ENCODE results near the gene HYAL3. TPM values are rescaled to one million over a fixed set of nuclear protein-coding genes. Genes with fewer than 3 reads are reported as not detected.

HYAL3 gene, protein sequence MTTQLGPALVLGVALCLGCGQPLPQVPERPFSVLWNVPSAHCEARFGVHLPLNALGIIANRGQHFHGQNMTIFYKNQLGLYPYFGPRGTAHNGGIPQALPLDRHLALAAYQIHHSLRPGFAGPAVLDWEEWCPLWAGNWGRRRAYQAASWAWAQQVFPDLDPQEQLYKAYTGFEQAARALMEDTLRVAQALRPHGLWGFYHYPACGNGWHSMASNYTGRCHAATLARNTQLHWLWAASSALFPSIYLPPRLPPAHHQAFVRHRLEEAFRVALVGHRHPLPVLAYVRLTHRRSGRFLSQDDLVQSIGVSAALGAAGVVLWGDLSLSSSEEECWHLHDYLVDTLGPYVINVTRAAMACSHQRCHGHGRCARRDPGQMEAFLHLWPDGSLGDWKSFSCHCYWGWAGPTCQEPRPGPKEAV
- 3.3 and 3.7 TPM in 2 replicates for total RNA-seq

DNA sequence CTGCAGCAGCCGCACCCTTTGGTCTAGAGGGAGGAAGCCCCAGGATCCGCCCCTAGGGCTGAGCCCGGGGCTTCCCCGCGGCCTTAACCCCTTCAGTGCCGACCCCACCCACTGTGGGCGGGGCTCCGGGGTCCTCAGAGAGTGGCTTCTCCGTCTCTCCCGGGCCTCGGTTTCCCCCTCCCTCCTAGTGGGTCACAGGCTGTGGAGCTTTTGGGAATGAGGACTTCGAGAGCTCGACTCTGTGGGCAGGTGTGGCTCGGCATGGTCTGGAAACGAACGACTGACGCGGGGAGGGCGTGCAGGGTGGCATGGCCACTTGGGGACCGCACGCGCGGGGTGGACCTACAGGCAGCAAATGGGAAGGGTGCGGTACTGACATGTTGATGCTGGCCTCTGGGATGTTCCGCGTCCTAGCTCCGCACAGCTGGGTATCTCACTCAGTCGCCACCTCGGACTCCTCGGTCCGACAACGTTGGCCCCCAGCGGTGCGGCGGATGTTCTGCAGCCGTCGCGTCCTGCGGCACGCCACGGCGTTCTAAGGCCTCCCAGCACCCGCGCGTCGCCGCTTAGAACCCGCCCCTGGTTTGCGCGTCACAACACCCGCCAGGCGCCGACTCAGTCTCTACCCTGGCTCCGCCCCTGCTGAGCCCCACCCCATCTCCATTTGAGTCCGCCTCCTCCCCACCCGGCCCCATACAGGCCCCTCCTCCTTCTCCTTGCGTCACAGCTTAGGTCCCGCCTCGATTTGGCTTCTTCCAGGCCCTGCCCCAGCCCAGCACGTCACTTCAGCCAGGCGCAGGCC is at the start of gene HYAL3, which contains the start of gene NAA80:
HYAL3 (minus strand) TSS at position 570 of the 802 bp plus-strand sequence. CDS start 3,803 bp downstream, outside the sequence.
NAA80 (minus strand) TSS at position 570 of the 802 bp plus-strand sequence. CDS start 1,942 bp downstream, outside the sequence.

DNA sequence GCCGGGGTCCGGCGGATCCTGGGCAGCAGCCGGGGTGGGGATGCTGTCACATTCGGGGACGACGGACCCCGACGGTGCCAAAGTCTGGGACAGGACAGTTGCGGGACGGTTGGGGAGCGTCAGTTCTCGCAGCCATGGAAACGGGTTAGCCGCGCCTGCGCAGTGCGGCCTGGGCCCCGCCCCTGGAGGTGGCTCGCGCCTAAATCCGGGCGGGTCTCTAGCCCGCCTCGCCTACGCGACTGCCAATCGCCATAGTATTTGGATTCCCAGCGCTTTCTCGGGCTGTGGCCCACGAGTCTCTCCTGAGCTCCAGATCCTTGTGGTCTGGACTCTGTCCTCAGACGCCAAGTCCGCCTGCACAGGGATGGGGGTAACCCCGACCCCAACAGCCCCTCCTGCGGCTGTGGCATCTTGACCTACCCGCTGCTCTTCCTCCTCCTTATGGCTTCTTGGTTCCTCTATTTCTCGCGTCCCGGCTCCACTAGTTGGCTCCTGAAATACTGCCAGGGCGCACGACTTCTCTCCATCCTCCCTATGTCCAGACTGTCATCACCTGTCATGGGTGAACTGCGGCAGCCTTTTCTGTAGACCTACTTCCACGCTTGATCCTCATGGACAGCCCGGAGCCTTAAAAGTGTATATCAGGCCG is 46.5 kb upstream of the HYAL3 start, which contains the start of gene ZMYND10:
ZMYND10 (minus strand) TSS at position 147 of the 649 bp plus-strand sequence. CDS start 153 bp downstream, outside the sequence.

DNA sequence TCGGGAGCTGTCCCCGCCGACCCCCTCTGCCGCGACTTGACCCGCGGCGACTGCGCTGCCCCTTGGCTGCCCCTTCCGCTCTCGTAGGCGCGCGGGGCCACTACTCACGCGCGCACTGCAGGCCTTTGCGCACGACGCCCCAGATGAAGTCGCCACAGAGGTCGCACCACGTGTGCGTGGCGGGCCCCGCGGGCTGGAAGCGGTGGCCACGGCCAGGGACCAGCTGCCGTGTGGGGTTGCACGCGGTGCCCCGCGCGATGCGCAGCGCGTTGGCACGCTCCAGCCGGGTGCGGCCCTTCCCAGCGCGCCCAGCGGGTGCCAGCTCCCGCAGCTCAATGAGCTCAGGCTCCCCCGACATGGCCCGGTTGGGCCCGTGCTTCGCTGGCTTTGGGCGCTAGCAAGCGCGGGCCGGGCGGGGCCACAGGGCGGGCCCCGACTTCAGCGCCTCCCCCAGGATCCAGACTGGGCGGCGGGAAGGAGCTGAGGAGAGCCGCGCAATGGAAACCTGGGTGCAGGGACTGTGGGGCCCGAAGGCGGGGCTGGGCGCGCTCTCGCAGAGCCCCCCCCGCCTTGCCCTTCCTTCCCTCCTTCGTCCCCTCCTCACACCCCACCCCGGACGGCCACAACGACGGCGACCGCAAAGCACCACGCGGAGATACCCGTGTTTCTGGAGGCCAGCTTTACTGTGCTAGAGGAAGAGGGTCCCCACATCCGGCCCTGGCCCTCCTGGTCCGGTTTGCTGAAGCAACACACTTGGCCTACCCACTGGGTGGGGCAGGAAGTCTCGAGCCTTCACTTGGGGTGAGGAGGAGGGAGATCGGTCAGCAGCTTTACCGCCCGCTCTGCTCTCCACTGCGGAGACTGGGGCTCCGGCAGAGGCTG is 41.5 kb upstream of the HYAL3 start, which contains the start of gene RASSF1:
RASSF1 (minus strand) TSS at position 389 of the 882 bp plus-strand sequence; CDS start at position 358, 31 bp downstream.

DNA sequence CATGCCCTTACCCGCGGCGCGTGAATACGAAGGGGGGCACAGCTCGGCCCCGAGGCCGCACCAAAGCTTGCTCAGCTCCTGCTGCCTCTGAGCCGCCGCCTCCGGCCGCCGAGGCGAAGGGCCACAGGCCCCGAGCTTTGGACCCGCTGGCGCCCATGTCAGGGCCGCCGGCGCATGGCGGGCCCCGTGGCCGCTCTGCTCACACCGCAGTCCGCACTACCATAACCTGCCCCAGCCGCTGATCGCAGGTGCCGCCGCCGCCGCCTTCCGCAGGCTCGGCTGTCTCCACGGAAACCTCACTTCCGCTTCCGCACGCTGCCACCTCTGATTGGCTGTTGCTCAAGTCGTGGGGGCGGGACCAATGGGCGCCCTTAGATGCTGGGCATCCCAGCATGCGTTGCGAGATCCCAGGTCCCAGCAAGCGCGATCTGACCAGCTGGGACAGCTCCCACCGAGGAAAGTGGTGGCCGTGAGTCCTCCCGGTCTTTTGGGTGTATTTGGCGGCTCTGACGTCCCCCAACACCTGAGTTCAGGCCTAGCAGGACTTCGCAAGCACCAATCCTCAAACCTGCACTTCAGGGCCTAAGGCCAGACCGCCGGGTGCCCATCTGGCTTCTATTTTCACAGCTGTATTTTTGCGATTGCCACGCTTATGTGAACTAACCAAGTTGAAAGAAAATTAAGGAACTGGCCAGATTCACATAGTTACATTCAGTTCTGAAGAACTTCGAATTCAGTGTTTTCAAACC is 28.9 kb upstream of the HYAL3 start, which contains the start of gene TUSC2:
TUSC2 (minus strand) TSS at position 281 of the 749 bp plus-strand sequence; CDS start at position 157, 124 bp downstream.

DNA sequence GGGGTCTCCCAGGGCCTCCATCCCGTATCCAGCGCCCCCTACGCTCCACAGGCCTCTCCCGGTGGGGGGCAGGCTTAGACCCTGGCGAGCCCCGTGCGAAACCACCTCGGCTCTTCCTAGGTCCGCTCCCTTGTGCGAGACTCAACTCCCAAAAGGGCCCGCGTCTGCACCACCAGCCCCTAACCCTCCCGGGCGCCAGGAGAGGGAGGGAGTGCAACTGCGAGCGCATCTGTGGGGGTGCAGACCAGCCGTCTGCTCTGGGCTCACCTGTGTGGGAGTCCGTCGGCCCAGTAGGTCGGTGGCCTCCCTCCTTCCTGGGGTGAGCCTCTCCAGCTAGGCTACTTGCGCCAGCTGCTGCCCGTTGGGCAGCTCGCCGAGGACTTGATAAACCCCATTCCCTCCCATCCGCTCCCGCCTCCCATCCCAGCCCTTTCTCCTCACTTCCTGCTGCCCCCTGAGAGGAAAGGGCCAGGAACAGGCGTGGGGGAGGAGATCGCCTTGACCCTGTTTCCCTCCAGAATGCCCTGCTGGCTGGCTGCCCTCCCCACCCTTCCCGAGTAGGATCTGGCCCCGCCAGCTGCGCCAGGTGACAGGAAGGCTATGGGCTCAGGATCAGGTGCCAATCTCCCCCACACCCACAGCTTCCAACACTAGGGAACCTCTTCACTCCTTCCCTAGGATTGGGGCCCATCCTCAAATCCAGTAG is 23.3 kb upstream of the HYAL3 start, which contains the start of gene HYAL2:
HYAL2 (minus strand) TSS at position 360 of the 706 bp plus-strand sequence. CDS start 2,256 bp downstream, outside the sequence.

DNA sequence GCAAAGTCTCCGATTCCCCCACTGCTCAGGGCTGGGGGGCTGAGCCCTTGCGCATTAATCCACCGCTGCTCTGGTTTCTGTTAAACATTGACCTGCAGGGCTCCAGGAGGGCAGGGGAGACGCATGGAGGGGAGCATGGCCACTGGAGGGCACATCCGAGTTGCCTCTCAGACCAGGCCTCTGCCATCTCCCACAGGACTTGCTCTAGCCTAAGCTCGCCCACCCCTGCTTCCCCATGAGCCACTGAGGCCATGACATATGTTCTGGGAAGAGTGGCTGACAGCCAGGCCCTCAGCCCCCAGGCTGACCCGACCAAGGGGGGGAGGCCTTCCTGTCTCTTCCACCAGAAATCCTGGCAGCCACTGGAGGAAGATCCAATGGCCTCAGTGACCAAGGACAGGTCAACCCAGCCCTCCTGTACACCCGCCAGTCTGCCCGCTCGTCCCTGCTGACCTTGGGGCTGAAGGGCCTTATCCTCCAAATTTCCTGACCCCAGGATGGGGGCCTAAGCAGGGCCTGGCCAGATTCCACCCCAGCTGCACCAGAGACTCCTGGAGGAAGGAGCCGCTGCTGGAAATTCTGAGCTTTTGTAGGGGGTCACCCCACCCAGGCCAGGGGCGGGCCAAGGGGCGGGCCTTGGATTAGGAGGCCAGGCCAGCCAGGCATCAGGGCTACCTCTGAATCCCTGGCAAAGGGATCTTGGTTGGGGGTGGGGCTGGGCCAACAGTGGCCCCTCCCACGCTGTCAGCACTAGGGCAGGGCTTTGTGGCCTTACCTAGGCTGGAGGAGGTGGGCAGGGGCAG is 4.0 kb upstream of the HYAL3 start, which contains the start of gene HYAL1:
HYAL1 (minus strand) TSS at position 562 of the 803 bp plus-strand sequence. CDS start 618 bp downstream, outside the sequence.

DNA sequence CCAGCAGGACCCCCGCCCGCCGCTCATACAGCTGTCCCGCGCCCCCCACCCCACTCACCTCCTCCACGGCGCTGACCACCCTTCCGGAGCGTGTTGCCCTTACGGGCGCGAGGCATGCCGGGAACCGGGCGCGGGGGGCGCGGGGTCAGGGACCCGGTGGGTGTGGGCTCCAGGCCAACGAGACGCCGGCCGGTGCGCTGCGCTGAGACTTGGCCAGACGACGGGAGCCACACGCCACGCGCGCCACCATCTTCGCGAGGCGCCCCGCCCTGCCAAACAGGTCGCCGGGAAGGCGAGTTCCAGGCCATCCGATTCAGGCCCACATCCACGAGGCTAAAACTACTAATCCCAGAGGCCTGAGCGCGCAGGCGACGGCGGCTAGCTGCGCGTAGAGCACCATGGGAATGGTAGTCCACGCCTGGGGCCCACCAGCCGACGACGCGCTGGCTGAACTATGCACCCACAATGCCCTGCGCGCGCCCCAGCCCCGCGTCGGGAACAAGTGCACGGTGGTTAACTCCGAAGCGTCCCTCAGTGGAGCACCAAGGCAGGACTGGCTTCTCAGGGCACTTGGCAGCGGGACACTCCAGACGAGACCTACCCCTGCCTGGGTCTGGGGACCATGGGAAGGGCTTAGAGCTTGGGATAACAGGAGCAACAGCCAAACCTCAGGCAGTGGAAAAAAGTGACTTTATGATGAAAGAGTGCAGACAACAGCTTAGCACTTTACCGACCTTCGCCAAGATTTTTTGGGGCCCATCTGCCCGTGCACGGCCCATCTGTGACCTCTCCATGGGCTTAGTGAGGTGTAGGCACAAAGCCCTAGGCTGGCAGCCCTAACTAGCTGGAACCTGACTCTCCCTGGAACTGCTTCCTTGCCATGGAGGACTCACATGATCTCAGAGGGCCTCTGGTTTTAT is 6.8 kb downstream of the HYAL3 start, which contains the start of gene IFRD2:
IFRD2 (minus strand) TSS at position 271 of the 920 bp plus-strand sequence; CDS start at position 116, 155 bp downstream.

DNA sequence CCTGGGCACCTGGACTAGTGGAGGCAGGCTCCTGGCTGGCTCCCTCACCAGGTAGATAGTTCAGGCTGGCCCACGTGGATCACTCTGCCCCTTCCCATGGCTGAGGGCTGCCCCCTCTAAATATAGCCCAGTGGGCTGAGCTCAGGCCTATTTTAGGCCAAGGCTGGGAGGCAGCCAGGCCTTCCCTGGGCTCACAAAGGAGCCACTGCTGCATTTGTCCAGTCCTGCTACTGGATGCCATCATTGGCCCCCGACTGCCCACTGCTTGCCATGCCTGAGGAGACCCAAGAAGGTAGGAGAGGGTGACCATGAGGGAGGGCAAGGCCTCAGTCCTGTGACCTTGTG is 20.4 kb downstream of the HYAL3 start, which contains the start of gene LSMEM2:
LSMEM2 (plus strand) TSS at position 208 of the 345 bp plus-strand sequence; CDS start at position 235, 27 bp downstream.

DNA sequence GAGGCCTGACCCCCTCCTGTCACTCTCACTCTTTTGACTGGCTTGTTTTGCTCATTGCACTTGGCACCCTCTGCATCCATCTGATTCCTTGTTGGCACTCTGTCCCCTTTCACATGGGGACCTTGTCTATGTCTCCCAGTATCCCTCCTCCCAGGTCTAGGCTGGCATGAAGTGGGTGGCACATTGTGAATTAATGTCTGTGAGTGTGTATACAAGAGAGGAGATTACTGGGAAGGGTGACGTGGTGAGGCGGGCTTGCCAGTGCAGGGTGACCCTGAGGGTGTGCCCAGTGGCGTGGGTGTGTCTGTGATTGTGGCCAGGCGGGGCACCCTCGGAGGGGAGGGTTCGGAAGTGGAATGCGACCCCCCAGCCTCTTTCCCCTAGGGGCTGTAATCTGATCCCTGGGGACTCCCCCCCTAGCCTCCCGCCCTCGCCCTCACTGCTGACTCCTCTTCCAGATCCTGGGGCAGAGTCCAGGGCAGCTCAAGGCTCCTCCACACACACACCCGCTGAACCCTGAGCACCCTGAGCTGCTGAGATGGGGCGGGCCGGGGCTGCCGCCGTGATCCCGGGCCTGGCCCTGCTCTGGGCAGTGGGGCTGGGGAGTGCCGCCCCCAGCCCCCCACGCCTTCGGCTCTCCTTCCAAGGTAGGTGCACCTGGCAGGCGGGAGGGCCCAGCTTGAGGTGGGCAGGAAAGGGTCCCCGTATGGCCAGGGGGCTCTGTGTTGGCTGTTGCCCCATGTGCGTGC is 30.3 kb downstream of the HYAL3 start, which contains the start of gene SEMA3B:
SEMA3B (plus strand) TSS at position 445 of the 749 bp plus-strand sequence; CDS start at position 539, 94 bp downstream.

Other genes starting within 250 kb of the HYAL3 start
- 194 and 241 TPM in 2 replicates for gene RBM5, start 210.5 kb downstream of the HYAL3 start, total RNA-seq
- gene SEMA3F, start 144.1 kb downstream of the HYAL3 start, total RNA-seq, result 8.7 and 19.8 TPM in 2 replicates
- gene GNAT1, start 107.8 kb downstream of the HYAL3 start, total RNA-seq, result not detected in 2 replicates
- gene SLC38A3, start 94.1 kb downstream of the HYAL3 start, total RNA-seq, result not detected in 2 replicates
- 385 and 428 TPM in 2 replicates for gene GNAI2, start 63.2 kb downstream of the HYAL3 start, total RNA-seq
- 11.1 and 12.4 TPM in 2 replicates for gene SEMA3B, start 30.3 kb downstream of the HYAL3 start, total RNA-seq
- gene LSMEM2, start 20.3 kb downstream of the HYAL3 start, total RNA-seq, result 0.06 TPM in 1 of 2 replicates, not detected in the other
- gene IFRD2, start 7.0 kb downstream of the HYAL3 start, total RNA-seq, result 35.7 and 62.5 TPM in 2 replicates
- 2.7 and 2.8 TPM in 2 replicates for gene NAA80, start within 50 bp of the HYAL3 start, total RNA-seq
- gene HYAL1, start 4.2 kb upstream of the HYAL3 start, total RNA-seq, result 1.2 and 2.6 TPM in 2 replicates
- gene HYAL2, start 23.3 kb upstream of the HYAL3 start, total RNA-seq, result 64.2 and 104 TPM in 2 replicates
- 14.7 and 17.4 TPM in 2 replicates for gene TUSC2, start 28.8 kb upstream of the HYAL3 start, total RNA-seq
- 30.3 and 41.4 TPM in 2 replicates for gene RASSF1, start 41.4 kb upstream of the HYAL3 start, total RNA-seq
- 1.9 and 2.8 TPM in 2 replicates for gene ZMYND10, start 46.3 kb upstream of the HYAL3 start, total RNA-seq
- 22.1 and 22.2 TPM in 2 replicates for gene NPRL2, start 51.4 kb upstream of the HYAL3 start, total RNA-seq
- 24.7 and 33.8 TPM in 2 replicates for gene CYB561D2, start 51.5 kb upstream of the HYAL3 start, total RNA-seq
- 30.1 and 32.0 TPM in 2 replicates for gene TMEM115, start 60.1 kb upstream of the HYAL3 start, total RNA-seq
- gene CACNA2D2, start 204.2 kb upstream of the HYAL3 start, total RNA-seq, result under 0.01 TPM in 1 of 2 replicates, not detected in the other

Measured in aortic smooth muscle cell (primary cell).